ENCODE measurements around the gene FIGN.

FIGN gene

DNA sequence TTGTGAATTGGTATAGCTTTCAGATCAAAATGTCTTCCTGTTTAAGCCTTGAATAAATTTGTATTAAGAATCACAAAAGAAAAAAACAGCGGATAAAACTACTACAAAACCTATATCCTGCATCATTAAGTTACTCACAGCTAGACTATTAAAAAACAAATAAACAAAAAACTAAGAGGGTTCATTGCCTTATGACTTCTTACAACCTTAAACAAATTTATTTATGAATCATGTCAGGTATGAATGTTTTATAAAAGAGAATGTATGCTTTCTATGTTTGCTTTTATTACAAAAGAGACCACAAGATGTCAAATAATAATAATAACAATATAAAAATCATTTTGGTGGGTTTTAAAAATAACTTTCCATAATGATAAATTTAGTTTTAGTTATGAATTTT is 109.6 kb downstream of the FIGN start:
- no peaks in the 10 kb centered on the region for H3K36me3 ChIP-seq (ENCODE audit: insufficient read depth, low read length)
- no peak overlapping the region for H3K4me3 ChIP-seq
- no peak overlapping the region for H3K9ac ChIP-seq (ENCODE audit: insufficient read length)
- no peak for DNase-seq (ENCODE audit: low read depth, low spot score)
- H3K9me3 ChIP-seq (ENCODE audit: low read depth, low read length), result no peaks in the 10 kb centered on the region
- no peak for TF ChIP-seq EZH2 (IDR thresholded peaks at IDR 0.05)
- no peak for TF ChIP-seq FOXP2 (optimal IDR thresholded peaks at IDR 0.05; ENCODE audit: control extremely low read depth, extremely low read length, insufficient read depth)
- TF ChIP-seq POLR2AphosphoS5 (IDR thresholded peaks at IDR 0.05; ENCODE audit: borderline replicate concordance, low read depth, low read length), result no peak
- H3K27ac ChIP-seq, result no peak overlapping the region

DNA sequence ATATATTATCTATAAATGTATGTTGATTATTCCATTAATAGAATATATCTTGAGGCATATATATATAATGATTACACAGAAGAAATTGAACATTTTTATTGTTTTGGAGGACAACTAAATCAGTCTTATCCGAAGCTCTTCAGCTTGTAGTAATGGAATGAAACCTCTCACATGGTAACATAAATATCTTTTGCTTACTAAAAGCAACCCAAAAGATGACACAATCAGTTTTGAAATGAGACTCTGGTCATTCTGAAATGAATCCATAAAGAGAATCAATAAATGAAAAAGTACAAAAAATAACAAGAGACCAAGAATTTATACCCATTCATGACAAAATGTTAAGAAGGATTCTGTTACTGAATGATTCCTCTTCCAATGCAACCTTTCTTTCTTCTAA is 110.2 kb downstream of the FIGN start:
- H3K4me3 ChIP-seq, result no peak overlapping the region
- H3K36me3 ChIP-seq (ENCODE audit: insufficient read depth, low read length), result no peaks in the 10 kb centered on the region
- H3K27ac ChIP-seq, result no peak overlapping the region
- TF ChIP-seq EZH2 (IDR thresholded peaks at IDR 0.05) (no peak), FOXP2 (optimal IDR thresholded peaks at IDR 0.05; ENCODE audit: control extremely low read depth, extremely low read length, insufficient read depth) (no peak), POLR2AphosphoS5 (IDR thresholded peaks at IDR 0.05; ENCODE audit: borderline replicate concordance, low read depth, low read length) (no peak)
- no peak overlapping the region for H3K9ac ChIP-seq (ENCODE audit: insufficient read length)
- H3K9me3 ChIP-seq (ENCODE audit: low read depth, low read length), result no peaks in the 10 kb centered on the region
- no peak for DNase-seq (ENCODE audit: low read depth, low spot score)

DNA sequence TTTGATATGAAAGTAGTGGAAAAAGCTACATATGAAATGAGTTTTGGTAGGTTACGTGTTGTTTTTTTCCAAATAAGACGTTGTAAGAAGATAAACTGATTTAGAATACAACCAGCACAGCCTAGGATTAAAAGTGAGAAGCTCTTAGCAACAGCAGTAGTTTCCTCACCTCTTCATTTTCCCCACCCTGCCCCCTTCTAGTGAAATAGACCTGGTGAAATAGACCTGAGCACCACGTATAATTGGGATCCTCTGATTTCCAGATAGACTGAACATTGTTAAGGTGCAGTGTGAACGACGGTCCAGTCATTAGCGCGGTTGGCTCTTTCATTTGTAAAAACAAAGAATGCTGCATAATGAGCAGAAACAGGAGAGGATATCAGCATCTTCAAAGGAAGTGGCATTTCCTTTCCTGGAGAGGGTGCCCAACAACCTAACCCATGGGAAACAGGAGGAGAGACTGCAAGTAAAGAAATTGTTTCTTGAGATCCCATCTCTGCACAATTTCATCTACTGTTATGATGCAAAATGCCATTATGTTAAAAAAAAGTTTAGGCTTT is 114.3 kb downstream of the FIGN start:
- Histone ChIP-seq H3K9ac (ENCODE audit: insufficient read length) (no peak overlapping the region), H3K4me3 (no peak overlapping the region), H3K9me3 (ENCODE audit: low read depth, low read length) (no peaks in the 10 kb centered on the region), H3K36me3 (ENCODE audit: insufficient read depth, low read length) (no peaks in the 10 kb centered on the region), H3K27ac (no peak overlapping the region)
- no peak for DNase-seq (ENCODE audit: low read depth, low spot score)
- TF ChIP-seq POLR2AphosphoS5 (IDR thresholded peaks at IDR 0.05; ENCODE audit: borderline replicate concordance, low read depth, low read length), result no peak
- TF ChIP-seq EZH2 (IDR thresholded peaks at IDR 0.05), result no peak
- no peak for TF ChIP-seq FOXP2 (optimal IDR thresholded peaks at IDR 0.05; ENCODE audit: control extremely low read depth, extremely low read length, insufficient read depth)

DNA sequence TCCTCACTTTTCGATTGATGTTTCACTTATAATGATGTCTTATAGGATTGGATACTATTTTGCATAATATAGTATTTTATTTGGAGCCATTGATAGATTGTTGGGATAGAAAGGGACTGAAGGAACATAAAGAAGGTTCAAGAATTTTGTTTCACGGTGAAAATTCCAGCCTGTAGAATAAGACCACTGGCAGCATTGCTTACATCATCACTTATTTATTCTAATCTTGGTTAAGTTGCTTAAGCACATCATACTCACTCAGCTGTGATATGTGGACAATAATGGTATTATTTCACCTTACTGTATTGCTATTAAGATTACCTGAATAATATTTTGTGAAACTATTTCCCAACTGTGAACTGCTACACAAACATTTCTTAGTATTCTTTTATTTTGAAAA is 118.3 kb downstream of the FIGN start:
- H3K9ac ChIP-seq (ENCODE audit: insufficient read length), result no peak overlapping the region
- no peak overlapping the region for H3K27ac ChIP-seq
- no peak overlapping the region for H3K4me3 ChIP-seq
- no peaks in the 10 kb centered on the region for H3K9me3 ChIP-seq (ENCODE audit: low read depth, low read length)
- no peak for DNase-seq (ENCODE audit: low read depth, low spot score)
- no peak for TF ChIP-seq FOXP2 (optimal IDR thresholded peaks at IDR 0.05; ENCODE audit: control extremely low read depth, extremely low read length, insufficient read depth)
- no peak for TF ChIP-seq EZH2 (IDR thresholded peaks at IDR 0.05)
- TF ChIP-seq POLR2AphosphoS5 (IDR thresholded peaks at IDR 0.05; ENCODE audit: borderline replicate concordance, low read depth, low read length), result no peak
- H3K36me3 ChIP-seq (ENCODE audit: insufficient read depth, low read length), result no peaks in the 10 kb centered on the region

DNA sequence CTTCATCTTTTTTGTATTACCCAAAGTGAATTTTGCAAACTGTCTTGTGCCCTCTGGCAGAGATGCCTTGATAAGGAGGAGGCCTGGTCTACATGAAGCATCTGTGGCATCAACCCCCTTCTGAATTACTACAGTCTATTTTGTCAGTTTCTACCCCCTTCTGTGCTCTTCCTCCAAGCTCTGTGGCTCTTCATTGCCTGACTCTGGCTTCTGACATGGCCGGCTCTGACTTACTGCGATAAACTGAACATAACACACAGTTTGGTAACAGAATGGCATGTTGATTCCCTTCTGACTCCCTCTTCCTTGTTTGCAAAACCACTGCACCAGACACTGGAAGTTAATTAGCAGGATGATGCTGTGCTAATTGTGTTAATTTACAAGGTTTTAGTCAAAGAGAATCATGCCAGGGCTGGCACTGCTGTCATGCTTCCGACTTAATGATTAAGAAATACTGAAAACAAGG is 122.5 kb downstream of the FIGN start:
- Histone ChIP-seq H3K27ac (no peak overlapping the region), H3K36me3 (ENCODE audit: insufficient read depth, low read length) (peaks cover 3% of the 10 kb centered on the region; the same call in 1 of the 2 replicates), H3K4me3 (no peak overlapping the region), H3K9me3 (ENCODE audit: low read depth, low read length) (no peaks in the 10 kb centered on the region), H3K9ac (ENCODE audit: insufficient read length) (no peak overlapping the region)
- no peak for DNase-seq (ENCODE audit: low read depth, low spot score)
- TF ChIP-seq EZH2 (IDR thresholded peaks at IDR 0.05) (no peak), FOXP2 (optimal IDR thresholded peaks at IDR 0.05; ENCODE audit: control extremely low read depth, extremely low read length, insufficient read depth) (no peak), POLR2AphosphoS5 (IDR thresholded peaks at IDR 0.05; ENCODE audit: borderline replicate concordance, low read depth, low read length) (no peak)

DNA sequence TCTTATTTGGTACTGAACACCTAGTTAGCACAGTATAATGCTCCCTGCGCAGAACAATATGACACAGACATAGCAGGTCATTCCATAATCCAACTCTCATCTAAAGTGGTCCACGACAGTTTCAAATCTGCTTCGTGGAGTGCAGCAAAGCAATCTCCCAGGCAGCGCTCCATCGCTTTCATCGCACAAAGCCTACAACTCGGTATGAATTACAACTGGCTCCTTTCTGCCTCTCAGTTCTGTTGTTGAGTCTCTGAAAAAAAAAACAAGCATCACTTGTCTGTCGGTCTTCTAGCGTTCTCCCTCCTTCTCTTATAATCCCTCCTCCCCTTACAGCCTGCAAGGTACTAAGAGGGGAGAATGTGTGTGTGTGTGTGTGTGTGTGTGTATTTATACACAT is 123.5 kb downstream of the FIGN start:
- no peak for DNase-seq (ENCODE audit: low read depth, low spot score)
- TF ChIP-seq EZH2 (IDR thresholded peaks at IDR 0.05) (no peak), FOXP2 (optimal IDR thresholded peaks at IDR 0.05; ENCODE audit: control extremely low read depth, extremely low read length, insufficient read depth) (no peak), POLR2AphosphoS5 (IDR thresholded peaks at IDR 0.05; ENCODE audit: borderline replicate concordance, low read depth, low read length) (no peak)

DNA sequence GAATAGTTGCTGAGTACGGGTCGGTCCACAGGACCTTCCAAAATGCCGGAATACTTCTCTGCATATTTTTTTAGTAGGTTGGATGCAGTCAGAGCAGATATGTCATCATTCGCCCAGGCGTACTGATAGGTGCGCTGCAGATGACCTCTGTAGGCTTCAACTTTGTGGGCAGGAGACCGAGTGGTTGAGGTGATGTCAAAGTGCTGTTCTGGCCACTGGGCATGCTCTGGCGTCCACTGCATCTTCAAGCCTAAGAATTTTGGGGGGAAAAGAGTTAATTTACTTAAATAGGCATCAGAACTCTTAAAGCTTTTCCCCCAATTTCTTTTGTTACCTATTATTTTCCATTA is 124.3 kb downstream of the FIGN start:
- no peak overlapping the region for H3K9ac ChIP-seq (ENCODE audit: insufficient read length)
- no peak overlapping the region for H3K27ac ChIP-seq
- H3K9me3 ChIP-seq (ENCODE audit: low read depth, low read length), result no peaks in the 10 kb centered on the region
- H3K36me3 ChIP-seq (ENCODE audit: insufficient read depth, low read length), result peaks cover 3% of the 10 kb centered on the region; the same call in 1 of the 2 replicates
- H3K4me3 ChIP-seq, result no peak overlapping the region
- no peak for DNase-seq (ENCODE audit: low read depth, low spot score)
- TF ChIP-seq EZH2 (IDR thresholded peaks at IDR 0.05) (no peak), POLR2AphosphoS5 (IDR thresholded peaks at IDR 0.05; ENCODE audit: borderline replicate concordance, low read depth, low read length) (no peak), FOXP2 (optimal IDR thresholded peaks at IDR 0.05; ENCODE audit: control extremely low read depth, extremely low read length, insufficient read depth) (no peak)

More for the DNA sequence above, 123.5 kb downstream of the FIGN start:
- H3K9me3 ChIP-seq (ENCODE audit: low read depth, low read length), result no peaks in the 10 kb centered on the region
- H3K27ac ChIP-seq, result no peak overlapping the region
- H3K9ac ChIP-seq (ENCODE audit: insufficient read length), result no peak overlapping the region
- no peak overlapping the region for H3K4me3 ChIP-seq
- peaks cover 3% of the 10 kb centered on the region; the same call in 1 of the 2 replicates for H3K36me3 ChIP-seq (ENCODE audit: insufficient read depth, low read length)

DNA sequence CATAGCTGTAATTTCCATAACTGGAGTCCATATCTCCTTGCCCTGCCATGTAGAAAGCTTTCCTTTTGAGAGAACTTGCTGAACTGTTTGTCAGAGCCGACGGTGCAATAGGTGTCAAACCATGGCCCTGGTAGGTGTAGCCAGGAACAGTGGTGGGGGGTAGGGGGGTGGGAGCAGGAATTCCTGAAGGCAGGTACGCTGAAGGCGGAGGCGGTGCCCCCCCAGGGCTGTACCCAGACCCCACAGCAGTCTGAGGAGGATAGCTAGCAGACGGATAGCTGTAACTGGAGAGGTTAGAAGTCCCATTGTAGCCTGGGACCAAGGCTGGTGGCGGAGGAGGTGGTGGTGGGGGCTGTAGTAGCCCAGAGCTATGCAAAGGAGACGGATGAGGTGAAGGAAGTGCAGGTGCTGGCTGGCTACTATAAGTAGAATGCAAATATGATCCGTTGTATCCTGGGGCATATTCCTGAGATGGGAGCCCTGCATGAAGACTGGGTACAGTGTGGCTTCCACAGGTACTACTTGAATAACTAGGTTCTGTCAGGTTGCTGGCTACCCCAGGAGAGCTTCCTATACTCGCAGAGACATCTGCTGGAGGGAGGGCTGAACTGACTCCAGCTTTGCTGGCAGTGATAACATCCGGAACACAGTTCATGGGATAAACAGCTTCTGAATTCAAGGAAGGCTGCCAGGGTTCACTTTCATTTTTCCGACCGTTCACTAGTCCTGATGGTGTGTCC is 124.8 kb downstream of the FIGN start:
- no peak overlapping the region for H3K4me3 ChIP-seq
- TF ChIP-seq POLR2AphosphoS5 (IDR thresholded peaks at IDR 0.05; ENCODE audit: borderline replicate concordance, low read depth, low read length) (no peak), FOXP2 (optimal IDR thresholded peaks at IDR 0.05; ENCODE audit: control extremely low read depth, extremely low read length, insufficient read depth) (no peak), EZH2 (IDR thresholded peaks at IDR 0.05) (no peak)
- H3K27ac ChIP-seq, result no peak overlapping the region
- no peaks in the 10 kb centered on the region for H3K9me3 ChIP-seq (ENCODE audit: low read depth, low read length)
- H3K36me3 ChIP-seq (ENCODE audit: insufficient read depth, low read length), result peaks cover 3% of the 10 kb centered on the region; the same call in 1 of the 2 replicates
- no peak for DNase-seq (ENCODE audit: low read depth, low spot score)
- H3K9ac ChIP-seq (ENCODE audit: insufficient read length), result no peak overlapping the region

Measured in SK-N-MC (cell line).